Liver (tissue), 9 donors: ENCODE data around the gene PLEKHA7. TPM values are rescaled to one million over a fixed set of nuclear protein-coding genes. Genes with fewer than 3 reads are reported as not detected.

Experiments used
- DNase-seq: peaks from one replicate; pipeline ENCODE4 v3.0.0-alpha.2; 2017; ENCODE audit warnings: low spot score
- H3K27ac ChIP-seq, 2 donors: one replicate each; pipeline ENCODE4 v1.7.0; 2013; ENCODE audit warnings: inconsistent platforms in 2 of 2, low read length in 2 of 2, control low read depth in 1 of 2, low read depth in 1 of 2, mild to moderate bottlenecking in 1 of 2
- H3K27me3 ChIP-seq, 4 donors: one replicate each; pipeline versions ENCODE4 v1.6.1 to v1.7.0; 2013; ENCODE audit warnings: low read length in 3 of 4, inconsistent platforms in 1 of 4, mild to moderate bottlenecking in 1 of 4, moderate library complexity in 1 of 4; ENCODE audit not compliant: control insufficient read depth in 4 of 4, insufficient read depth in 4 of 4
- H3K36me3 ChIP-seq, 4 donors: one replicate each; pipeline versions ENCODE4 v1.6.1 to v1.7.0; 2013; ENCODE audit warnings: low read length in 3 of 4, mild to moderate bottlenecking in 3 of 4, low read depth in 1 of 4, moderate library complexity in 1 of 4; ENCODE audit not compliant: control insufficient read depth in 4 of 4, insufficient read depth in 3 of 4
- H3K4me1 ChIP-seq, 4 donors: one replicate each; pipeline versions ENCODE4 v1.6.1 to v1.7.0; 2013; ENCODE audit warnings: low read length in 3 of 4, mild to moderate bottlenecking in 3 of 4, moderate library complexity in 1 of 4; ENCODE audit not compliant: control insufficient read depth in 4 of 4, insufficient read depth in 4 of 4
- H3K4me3 ChIP-seq, 3 donors: one replicate each; pipeline versions ENCODE4 v1.6.1 to v1.7.0; 2013; ENCODE audit warnings: low read length in 3 of 3, control low read depth in 1 of 3, low read depth in 1 of 3, mild to moderate bottlenecking in 1 of 3
- H3K9ac ChIP-seq, 2 donors: one replicate each; pipeline ENCODE4 v1.7.0; 2013; ENCODE audit warnings: low read length in 2 of 2, mild to moderate bottlenecking in 2 of 2, moderate library complexity in 2 of 2, control low read depth in 1 of 2, low read depth in 1 of 2
- H3K9me3 ChIP-seq, 4 donors: one replicate each; pipeline versions ENCODE4 v1.6.1 to v1.7.0; 2013; ENCODE audit warnings: low read length in 3 of 4; ENCODE audit not compliant: control insufficient read depth in 4 of 4
- EGR1 ChIP-seq, 2 donors: IDR thresholded peaks; 2 replicates each; pipeline ENCODE4 v1.6.1; 2016 to 2018; ENCODE audit warnings: antibody characterized with exemption in 2 of 2, low read depth in 2 of 2
- FOXA1 ChIP-seq: IDR thresholded peaks from 2 replicates; pipeline ENCODE4 v1.6.1; 2016; ENCODE audit warnings: antibody characterized with exemption
- FOXA2 ChIP-seq: IDR thresholded peaks from 2 replicates; pipeline ENCODE4 v1.6.1; 2016; ENCODE audit warnings: antibody characterized with exemption
- GABPA ChIP-seq, 2 donors: IDR thresholded peaks in 1 of 2; conservative IDR thresholded peaks in 1 of 2; 2 replicates each; pipeline ENCODE4 v1.6.1; 2016; ENCODE audit warnings: antibody characterized with exemption in 2 of 2, mild to moderate bottlenecking in 1 of 2, moderate library complexity in 1 of 2
- HNF4A ChIP-seq, 2 donors: conservative IDR thresholded peaks; 2 replicates each; pipeline ENCODE4 v1.6.1; 2016; ENCODE audit warnings: antibody characterized with exemption in 2 of 2, mild to moderate bottlenecking in 2 of 2
- HNF4G ChIP-seq: IDR thresholded peaks from 2 replicates; pipeline ENCODE4 v1.6.1; 2016; ENCODE audit warnings: antibody characterized with exemption
- JUND ChIP-seq, 2 donors: IDR thresholded peaks; 2 replicates each; pipeline ENCODE4 v1.6.1; 2016; ENCODE audit warnings: antibody characterized with exemption in 2 of 2
- NR2F2 ChIP-seq: IDR thresholded peaks from 2 replicates; pipeline ENCODE4 v1.6.1; 2016; ENCODE audit warnings: antibody characterized with exemption
- RAD21 ChIP-seq, 2 donors: IDR thresholded peaks; 2 replicates each; pipeline ENCODE4 v1.6.1; 2016; ENCODE audit warnings: antibody characterized with exemption in 2 of 2, mild to moderate bottlenecking in 2 of 2
- RXRA ChIP-seq, 2 donors: IDR thresholded peaks; 2 replicates each; pipeline ENCODE4 v1.6.1; 2017 to 2018; ENCODE audit warnings: antibody characterized with exemption in 2 of 2, mild to moderate bottlenecking in 1 of 2
- TAF1 ChIP-seq: conservative IDR thresholded peaks from 2 replicates; pipeline ENCODE4 v1.6.1; 2016; ENCODE audit warnings: antibody characterized with exemption, mild to moderate bottlenecking
- WGBS: extraction: QIAGEN DNeasy Blood & Tissue Kit; methylation state at CpG from one replicate; pipeline ENCODE4 v1.1.7; 2013; 5-methylcytosine and 5-hydroxymethylcytosine counted together
- polyA plus RNA-seq, 2 donors: library from polyadenylated mRNA; stranded (reverse) in 1 of 2; unstranded in 1 of 2; fragments of 200-250 nt in 1 of 2; fragments of >200 nt in 1 of 2; fragmentation: Nextera tagmentation in 1 of 2; extraction: Ambion mirVana in 1 of 2; gene quantifications; one replicate each; pipeline versions ENCODE4 v1.2.1 to v1.2.3, GENCODE V29; 2013 to 2015
- total RNA-seq, 2 donors: library from RNA; depleted of rRNA; stranded (reverse); fragments of >200 nt; gene quantifications; one replicate each; pipeline ENCODE4 v1.2.3, GENCODE V29; 2014
- TF ChIP-seq, protein P1 (sequence below): IDR thresholded peaks from 2 replicates; pipeline ENCODE4 v1.6.1; 2016; ENCODE audit warnings: antibody characterized with exemption, mild to moderate bottlenecking
- TF ChIP-seq, protein P2 (sequence below): IDR thresholded peaks from 2 replicates; pipeline ENCODE4 v1.6.1; 2016; ENCODE audit warnings: antibody characterized with exemption
- TF ChIP-seq, protein P3 (sequence below): fragments of 150-350 bp; IDR thresholded peaks from 2 replicates; pipeline ENCODE4 v1.5.1; 2017; ENCODE audit warnings: improper control_type of control experiment, low read depth, low read length; ENCODE audit not compliant: missing input control
- TF ChIP-seq, protein P4 (sequence below): IDR thresholded peaks from 2 replicates; pipeline ENCODE4 v1.6.1; 2016; ENCODE audit warnings: antibody characterized with exemption
- donor health status: healthy.
- donor health status: healthy.
- donor health status: healthy.
- donor health status: healthy.
- donor health status: healthy.

The PLEKHA7 gene
- total and polyA plus RNA-seq, 4 donors, result 6.1 to 28.8 (median 8.5) TPM

DNA sequence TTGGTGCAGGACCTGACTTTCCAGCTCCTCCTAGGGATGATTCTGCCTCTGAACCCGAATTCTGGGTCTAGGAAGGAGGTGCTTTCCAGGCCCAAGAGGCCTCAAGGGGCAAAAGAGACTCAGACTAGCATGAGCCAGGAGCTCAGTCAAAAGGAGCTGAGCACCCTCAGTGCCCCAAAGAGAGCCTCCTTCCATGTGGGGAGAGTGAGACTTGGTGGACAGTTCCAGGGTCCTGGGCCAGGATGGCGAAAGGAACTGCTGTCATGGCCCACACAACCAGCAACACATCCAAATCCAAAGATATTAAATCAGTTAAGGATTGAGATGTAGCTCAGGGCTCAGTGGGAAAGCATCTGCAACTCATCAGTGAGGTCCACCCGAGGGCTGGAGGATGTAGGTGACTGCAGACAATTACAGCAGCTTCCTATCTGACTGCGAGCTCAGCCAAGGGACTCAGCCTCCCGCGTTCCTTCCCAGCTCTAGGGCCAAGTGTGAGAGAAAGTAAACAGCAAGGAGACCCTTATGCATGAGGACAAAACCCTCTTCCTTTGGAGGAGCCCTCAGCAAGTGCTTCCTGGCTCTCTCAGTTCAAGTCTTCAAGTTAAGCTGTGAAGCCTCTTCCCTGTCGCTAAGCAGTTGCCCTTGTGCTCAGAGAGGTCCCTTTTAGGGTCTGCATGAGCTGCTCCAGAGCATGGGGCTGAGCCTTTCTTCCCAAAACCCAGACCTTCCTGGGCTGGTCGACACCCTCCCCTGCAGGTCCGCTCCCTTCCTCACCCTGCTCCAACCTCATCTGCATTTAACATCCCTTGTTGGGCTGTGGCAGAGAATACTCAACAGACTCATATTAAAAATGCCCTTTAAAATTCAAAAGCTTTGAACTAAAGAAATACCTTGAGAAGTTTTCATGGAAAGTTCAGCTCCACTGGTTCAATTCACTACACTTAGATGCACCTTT, 240.0 kb downstream of the PLEKHA7 start:
- H3K9ac ChIP-seq, result no peak overlapping the region
- H3K36me3 ChIP-seq, result peaks cover 0 to 8% (median under 1%) of the 10 kb centered on the region in 4 donors
- 85% methylated on average over 9 of the region's 9 CpGs for WGBS
- no peaks in the 10 kb centered on the region for H3K9me3 ChIP-seq
- H3K4me3 ChIP-seq, result no peak overlapping the region
- no peaks in the 10 kb centered on the region for H3K27me3 ChIP-seq
- H3K4me1 ChIP-seq, result peaks cover 11 to 20% (median 18%) of the 10 kb centered on the region in 4 donors
- TF ChIP-seq NR2F2, result no peak
- no peak for TF ChIP-seq HNF4G
- TF ChIP-seq EGR1 (IDR thresholded peaks at IDR 0.05; ENCODE audit: low read depth in 2 of 2), result no peak
- TF ChIP-seq, protein P1, sequence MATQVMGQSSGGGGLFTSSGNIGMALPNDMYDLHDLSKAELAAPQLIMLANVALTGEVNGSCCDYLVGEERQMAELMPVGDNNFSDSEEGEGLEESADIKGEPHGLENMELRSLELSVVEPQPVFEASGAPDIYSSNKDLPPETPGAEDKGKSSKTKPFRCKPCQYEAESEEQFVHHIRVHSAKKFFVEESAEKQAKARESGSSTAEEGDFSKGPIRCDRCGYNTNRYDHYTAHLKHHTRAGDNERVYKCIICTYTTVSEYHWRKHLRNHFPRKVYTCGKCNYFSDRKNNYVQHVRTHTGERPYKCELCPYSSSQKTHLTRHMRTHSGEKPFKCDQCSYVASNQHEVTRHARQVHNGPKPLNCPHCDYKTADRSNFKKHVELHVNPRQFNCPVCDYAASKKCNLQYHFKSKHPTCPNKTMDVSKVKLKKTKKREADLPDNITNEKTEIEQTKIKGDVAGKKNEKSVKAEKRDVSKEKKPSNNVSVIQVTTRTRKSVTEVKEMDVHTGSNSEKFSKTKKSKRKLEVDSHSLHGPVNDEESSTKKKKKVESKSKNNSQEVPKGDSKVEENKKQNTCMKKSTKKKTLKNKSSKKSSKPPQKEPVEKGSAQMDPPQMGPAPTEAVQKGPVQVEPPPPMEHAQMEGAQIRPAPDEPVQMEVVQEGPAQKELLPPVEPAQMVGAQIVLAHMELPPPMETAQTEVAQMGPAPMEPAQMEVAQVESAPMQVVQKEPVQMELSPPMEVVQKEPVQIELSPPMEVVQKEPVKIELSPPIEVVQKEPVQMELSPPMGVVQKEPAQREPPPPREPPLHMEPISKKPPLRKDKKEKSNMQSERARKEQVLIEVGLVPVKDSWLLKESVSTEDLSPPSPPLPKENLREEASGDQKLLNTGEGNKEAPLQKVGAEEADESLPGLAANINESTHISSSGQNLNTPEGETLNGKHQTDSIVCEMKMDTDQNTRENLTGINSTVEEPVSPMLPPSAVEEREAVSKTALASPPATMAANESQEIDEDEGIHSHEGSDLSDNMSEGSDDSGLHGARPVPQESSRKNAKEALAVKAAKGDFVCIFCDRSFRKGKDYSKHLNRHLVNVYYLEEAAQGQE, result no peak
- TF ChIP-seq HNF4A (conservative IDR thresholded peaks at IDR 0.05), result no peak
- TF ChIP-seq RAD21 (IDR thresholded peaks at IDR 0.05), result no peak
- no peak for TF ChIP-seq FOXA2
- TF ChIP-seq TAF1, result no peak
- TF ChIP-seq, protein P2, sequence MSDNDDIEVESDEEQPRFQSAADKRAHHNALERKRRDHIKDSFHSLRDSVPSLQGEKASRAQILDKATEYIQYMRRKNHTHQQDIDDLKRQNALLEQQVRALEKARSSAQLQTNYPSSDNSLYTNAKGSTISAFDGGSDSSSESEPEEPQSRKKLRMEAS, result no peak
- no peak for TF ChIP-seq JUND (IDR thresholded peaks at IDR 0.05)
- TF ChIP-seq, protein P3, sequence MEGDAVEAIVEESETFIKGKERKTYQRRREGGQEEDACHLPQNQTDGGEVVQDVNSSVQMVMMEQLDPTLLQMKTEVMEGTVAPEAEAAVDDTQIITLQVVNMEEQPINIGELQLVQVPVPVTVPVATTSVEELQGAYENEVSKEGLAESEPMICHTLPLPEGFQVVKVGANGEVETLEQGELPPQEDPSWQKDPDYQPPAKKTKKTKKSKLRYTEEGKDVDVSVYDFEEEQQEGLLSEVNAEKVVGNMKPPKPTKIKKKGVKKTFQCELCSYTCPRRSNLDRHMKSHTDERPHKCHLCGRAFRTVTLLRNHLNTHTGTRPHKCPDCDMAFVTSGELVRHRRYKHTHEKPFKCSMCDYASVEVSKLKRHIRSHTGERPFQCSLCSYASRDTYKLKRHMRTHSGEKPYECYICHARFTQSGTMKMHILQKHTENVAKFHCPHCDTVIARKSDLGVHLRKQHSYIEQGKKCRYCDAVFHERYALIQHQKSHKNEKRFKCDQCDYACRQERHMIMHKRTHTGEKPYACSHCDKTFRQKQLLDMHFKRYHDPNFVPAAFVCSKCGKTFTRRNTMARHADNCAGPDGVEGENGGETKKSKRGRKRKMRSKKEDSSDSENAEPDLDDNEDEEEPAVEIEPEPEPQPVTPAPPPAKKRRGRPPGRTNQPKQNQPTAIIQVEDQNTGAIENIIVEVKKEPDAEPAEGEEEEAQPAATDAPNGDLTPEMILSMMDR, result no peak
- TF ChIP-seq FOXA1, result no peak
- no peak for TF ChIP-seq RXRA (IDR thresholded peaks at IDR 0.05)
- no peak for TF ChIP-seq GABPA (IDR thresholded peaks at IDR 0.05 in 1 of 2, conservative IDR thresholded peaks at IDR 0.05 in 1 of 2)
- TF ChIP-seq, protein P4, sequence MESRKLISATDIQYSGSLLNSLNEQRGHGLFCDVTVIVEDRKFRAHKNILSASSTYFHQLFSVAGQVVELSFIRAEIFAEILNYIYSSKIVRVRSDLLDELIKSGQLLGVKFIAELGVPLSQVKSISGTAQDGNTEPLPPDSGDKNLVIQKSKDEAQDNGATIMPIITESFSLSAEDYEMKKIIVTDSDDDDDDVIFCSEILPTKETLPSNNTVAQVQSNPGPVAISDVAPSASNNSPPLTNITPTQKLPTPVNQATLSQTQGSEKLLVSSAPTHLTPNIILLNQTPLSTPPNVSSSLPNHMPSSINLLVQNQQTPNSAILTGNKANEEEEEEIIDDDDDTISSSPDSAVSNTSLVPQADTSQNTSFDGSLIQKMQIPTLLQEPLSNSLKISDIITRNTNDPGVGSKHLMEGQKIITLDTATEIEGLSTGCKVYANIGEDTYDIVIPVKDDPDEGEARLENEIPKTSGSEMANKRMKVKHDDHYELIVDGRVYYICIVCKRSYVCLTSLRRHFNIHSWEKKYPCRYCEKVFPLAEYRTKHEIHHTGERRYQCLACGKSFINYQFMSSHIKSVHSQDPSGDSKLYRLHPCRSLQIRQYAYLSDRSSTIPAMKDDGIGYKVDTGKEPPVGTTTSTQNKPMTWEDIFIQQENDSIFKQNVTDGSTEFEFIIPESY, result no peak
- H3K27ac ChIP-seq, result peak overlapping the region; percentile 33 to 56
- no peak for DNase-seq
